DMS 273 (cell line): ENCODE results near the gene ASTN2.
A peak's percentile ranks its signal among the peaks of the same experiment; 100 is the strongest.
"Not testable (repeated sequence)": the region's sequence is repeated elsewhere in the genome, so short reads cannot be mapped to it uniquely, and the experiment has no call there.

Experiments
- DNase-seq: peaks from one replicate; lab custom pipeline; 2025; ENCODE audit not compliant: unreplicated experiment; lab: John Stamatoyannopoulos, UW

The ASTN2 gene

GRCh38 chr9:117083559-117083958, 331.3 kb downstream of the ASTN2 start:
- no peak for DNase-seq

GRCh38 chr9:117081641-117082317, 333.1 kb downstream of the ASTN2 start:
- DNase-seq: peak; percentile 68

GRCh38 chr9:117080765-117081390, 334.0 kb downstream of the ASTN2 start:
- no peak for DNase-seq

- no peak for DNase-seq
Observed at GRCh38 chr9:117076571-117077290, 338.1 kb downstream of the ASTN2 start.

- DNase-seq: no peak
Observed at GRCh38 chr9:117075636-117076035, 339.2 kb downstream of the ASTN2 start.

- DNase-seq: peak; percentile 28
Observed at GRCh38 chr9:117074784-117075520, 339.9 kb downstream of the ASTN2 start.

- peak; percentile 3 for DNase-seq
Observed at GRCh38 chr9:117074342-117074662, 340.6 kb downstream of the ASTN2 start.

- peak; percentile 73 for DNase-seq
Observed at GRCh38 chr9:117073539-117074341, 341.1 kb downstream of the ASTN2 start.

- no peak for DNase-seq
Observed at GRCh38 chr9:117073071-117073470, 341.8 kb downstream of the ASTN2 start.

- no peak for DNase-seq
Observed at GRCh38 chr9:117072216-117072615, 342.6 kb downstream of the ASTN2 start.

GRCh38 chr9:117071673-117072207, 343.1 kb downstream of the ASTN2 start:
- not testable (repeated sequence) for DNase-seq

GRCh38 chr9:117063721-117064471, 351.0 kb downstream of the ASTN2 start:
- DNase-seq: no peak

- DNase-seq: no peak
Observed at GRCh38 chr9:117060963-117061362, 353.9 kb downstream of the ASTN2 start.

- no peak for DNase-seq
Observed at GRCh38 chr9:117050007-117050406, 364.9 kb downstream of the ASTN2 start.

GRCh38 chr9:117046666-117047327, 368.1 kb downstream of the ASTN2 start:
- DNase-seq: peak; percentile 2

GRCh38 chr9:117044241-117044640, 370.6 kb downstream of the ASTN2 start:
- peak; percentile 31 for DNase-seq

GRCh38 chr9:117043159-117043558, 371.7 kb downstream of the ASTN2 start:
- no peak for DNase-seq

- no peak for DNase-seq
Observed at GRCh38 chr9:117035546-117035945, 379.3 kb downstream of the ASTN2 start.

- DNase-seq: peak; percentile 2
Observed at GRCh38 chr9:117034866-117035265, 380.0 kb downstream of the ASTN2 start.
